ENCODE results near the gene MYO3B.
"Not testable (repeated sequence)": the region's sequence is repeated elsewhere in the genome, so short reads cannot be mapped to it uniquely, and the experiment has no call there.

Gene MYO3B

DNA sequence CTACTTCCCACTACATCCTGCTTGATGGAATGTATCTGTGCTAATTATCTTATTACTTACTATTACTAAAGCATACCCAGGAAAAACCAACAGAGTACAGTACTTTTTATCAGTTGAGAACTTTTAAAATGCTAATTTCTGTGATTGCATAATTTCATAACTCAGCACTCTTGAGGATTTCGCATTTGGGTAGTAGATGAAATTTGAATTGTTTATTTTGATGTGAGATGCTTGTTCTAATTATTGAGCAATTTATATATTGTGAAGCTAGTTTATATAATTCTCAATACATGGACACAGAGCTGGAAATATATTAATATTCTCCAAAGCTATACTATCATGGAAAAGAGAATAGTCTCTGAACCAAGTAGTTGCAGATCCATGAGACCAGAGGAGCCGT is 432.7 kb downstream of the MYO3B start:
- DNase-seq (ENCODE audit: low read depth in 3 of 3): no peak

DNA sequence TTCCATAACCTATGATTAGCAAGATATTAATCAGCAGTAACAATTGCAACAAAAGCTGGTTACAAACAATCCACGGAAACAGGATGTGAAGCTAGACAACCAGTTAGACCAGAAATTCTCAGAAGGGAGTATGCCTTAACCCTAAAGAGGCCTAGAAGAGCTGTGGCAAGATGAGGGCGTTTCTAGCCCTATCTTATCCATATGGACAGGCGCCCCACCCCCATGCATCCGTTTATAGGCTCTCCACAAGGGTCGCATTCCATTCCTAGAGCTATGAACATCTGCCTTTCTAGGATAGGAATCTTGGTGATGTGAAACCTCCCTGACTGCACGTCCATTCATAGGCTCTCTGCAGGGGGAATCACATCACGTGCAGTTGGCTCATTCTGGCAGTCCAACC is 441.0 kb downstream of the MYO3B start:
- not testable (repeated sequence) for DNase-seq (ENCODE audit: low read depth in 3 of 3)

DNA sequence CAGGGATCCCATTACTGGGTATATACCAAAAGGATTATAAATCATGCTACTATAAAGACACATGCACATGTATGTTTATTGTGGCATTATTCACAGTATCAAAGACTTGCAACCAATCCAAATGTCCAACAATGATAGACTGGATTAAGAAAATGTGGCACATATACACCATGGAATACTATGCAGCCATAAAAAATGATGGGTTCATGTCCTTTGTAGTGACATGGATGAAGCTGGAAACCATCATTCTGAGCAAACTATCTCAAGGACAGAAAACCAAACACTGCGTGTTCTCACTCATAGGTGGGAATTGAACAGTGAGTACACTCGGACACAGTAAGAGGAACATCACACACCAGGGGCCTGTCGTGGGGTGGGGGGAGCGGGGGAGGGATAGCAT is 457.1 kb downstream of the MYO3B start:
- not testable (repeated sequence) for DNase-seq (ENCODE audit: low read depth in 3 of 3)

DNA sequence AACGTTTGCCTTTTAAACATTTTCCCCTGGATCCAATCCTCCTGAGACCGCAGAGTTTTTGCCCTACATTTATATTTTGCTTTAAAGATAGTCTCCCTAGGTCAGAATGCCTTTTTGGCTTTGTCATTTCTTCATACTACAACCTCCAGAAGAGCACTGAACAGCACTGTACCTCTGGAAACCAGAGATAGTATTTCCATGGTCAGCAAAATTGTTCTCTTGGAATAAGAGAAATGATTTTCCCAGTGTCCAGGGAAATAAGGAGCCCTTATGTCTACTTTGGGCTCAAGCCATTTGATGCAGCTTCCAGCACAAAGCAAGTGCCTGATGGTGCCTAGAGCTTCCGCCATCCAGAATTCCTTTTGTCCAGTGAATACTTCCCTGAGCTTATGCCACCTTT is 461.7 kb downstream of the MYO3B start:
- DNase-seq (ENCODE audit: low read depth in 3 of 3): no peak

DNA sequence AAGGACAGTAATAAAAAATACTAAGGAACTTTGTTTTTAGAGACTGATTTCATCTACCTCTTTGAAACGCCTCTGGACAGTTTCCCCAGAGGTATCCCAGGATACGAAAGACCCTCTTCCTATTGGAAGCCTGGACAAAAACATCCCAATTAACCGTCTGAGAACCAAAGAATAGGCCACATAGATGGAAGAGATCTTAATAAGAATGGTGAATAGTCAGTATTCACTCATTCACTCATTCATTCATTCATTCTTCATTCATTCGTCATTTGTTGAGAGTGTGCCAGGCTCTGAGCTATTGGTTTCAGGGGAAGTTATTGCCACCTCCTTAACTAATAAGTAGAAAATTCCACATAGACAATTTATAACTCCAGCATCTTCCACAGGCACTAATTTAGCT is 464.0 kb downstream of the MYO3B start:
- DNase-seq (ENCODE audit: low read depth in 3 of 3): no peak

DNA sequence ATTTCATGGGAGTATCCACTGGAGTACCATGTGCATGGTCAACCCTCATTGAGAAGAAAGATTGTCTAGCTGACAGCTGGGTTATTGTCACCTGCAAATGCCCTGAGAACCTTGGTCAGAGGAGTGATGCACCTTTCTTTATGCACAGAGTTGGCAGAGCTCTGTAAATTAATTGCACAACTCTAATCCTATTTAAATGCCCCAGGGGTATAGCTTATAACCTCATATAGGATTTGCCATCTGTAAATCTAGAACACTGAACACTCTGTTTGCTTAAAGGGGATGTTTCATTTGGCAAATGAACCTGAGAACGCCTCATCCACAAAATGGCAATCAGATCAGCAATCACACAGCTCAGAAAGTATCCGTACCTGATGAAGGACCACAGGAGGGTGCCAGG is 465.4 kb downstream of the MYO3B start:
- DNase-seq (ENCODE audit: low read depth in 3 of 3): no peak

DNA sequence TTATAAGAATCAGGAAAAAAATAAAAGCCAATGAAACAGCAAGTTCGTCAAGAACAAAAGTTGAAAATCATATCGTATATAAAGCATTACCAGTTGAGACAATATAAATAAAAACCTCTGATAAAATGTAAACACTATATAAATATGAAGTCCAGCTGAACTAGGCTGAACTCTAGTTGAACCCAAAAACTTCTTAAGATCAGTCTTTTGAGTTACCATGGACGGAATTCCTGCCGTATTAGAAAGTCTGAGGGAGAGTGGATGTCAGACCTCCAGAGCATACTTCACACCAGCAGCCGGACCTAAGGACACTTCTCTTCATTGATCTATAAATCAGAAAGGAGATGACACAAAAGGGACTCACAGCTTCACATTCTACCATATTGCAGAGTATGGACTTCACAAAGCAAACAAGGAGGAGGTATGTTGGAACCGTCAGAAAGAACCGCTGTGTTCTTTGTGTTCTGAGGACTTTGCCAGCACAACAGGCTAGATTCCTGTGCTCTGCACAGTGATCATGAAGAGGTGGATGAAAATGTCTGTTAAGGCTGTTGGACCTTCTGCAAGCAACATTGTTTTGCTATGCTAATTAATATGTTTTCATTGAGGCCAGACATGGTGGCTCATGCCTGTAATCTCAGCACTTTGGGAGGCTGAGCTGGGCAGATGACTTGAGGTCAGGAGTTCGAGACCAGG is 469.9 kb downstream of the MYO3B start:
- DNase-seq (ENCODE audit: low read depth in 3 of 3): no peak

DNA sequence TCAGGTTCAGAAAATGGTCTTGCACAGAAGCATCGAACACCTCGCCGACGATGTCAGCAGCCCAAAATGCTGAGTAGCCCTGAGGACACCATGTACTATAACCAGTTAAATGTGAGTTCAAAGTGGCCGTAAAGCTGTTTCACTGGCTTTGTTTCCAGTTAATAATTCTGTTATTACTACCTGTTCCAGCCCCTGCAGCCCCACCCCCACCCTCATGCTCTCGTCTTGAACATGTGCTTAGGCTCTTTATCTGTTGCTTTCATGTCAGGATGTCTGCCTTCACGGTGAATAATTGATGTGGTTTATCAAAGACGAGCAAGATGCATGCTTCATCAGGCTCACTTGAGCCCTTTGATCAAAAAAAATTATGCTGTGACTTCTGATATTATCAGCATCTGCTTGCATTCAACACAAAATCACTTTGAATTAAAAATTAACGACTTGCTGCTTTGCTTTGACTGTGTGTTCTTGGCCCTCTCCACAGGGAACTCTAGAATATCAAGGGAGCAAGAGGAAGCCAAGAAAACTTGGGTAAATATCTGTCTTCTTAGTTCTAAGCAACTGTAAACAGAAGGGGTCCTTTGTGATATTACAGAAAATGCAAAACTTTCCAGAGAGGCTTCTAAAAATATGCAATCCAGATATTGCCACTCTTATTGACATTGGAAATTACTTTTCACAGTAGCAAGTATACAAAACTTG is 473.8 kb downstream of the MYO3B start:
- DNase-seq (ENCODE audit: low read depth in 3 of 3): no peak

DNA sequence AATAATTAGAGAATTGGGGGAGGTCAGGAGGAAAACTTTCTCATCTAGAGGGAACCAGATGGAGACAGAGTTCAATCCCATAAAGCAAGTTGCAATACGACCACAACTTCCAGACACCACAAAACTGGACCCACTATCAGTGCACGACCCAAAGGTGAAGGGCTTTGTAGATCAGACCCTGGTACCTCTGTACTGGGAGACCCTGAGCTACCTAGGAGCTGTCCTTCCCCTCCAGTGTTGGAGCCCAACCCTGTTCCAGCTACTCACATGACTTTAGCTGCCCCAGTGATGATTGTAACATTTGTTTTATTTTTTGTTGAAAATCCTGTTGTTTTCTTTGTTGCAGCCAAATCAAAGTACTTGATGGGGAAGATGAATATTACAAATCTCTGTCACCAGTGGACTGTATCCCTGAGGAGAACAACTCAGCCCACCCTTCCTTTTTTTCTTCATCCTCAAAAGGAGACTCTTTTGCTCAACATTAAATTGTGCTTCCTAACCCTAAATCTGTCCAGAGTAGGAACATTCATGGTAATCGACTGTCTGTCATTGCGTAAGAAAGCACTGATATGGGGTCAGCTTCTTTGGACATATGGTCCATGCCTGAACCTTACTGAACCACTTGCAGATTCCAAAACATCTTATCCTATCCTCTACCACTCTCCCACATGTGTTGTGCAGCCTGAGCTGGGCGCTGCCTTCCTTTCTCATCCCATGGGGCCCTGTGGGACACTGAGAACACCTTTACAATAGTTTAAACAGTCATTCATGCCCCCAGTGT is 474.9 kb downstream of the MYO3B start:
- no peak for DNase-seq (ENCODE audit: low read depth in 3 of 3)

DNA sequence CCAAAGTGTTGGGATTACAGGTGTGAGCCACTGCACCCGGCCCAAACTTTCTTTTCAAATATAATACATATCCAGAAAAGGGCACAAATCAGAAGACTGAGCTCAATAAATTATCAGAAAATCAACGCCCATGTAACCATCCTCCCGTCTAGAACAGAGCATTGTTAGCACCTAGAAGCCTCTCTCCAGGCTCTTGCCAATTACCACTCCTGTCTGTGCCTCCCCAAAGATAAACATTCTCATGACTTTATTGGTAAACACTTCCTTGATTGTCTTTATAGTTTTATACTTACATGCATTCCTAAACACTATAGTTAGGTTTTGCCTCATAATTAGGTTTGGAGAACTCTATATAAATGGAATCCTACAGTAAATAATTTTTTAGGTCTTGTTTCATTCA is 478.7 kb downstream of the MYO3B start:
- DNase-seq (ENCODE audit: low read depth in 3 of 3): no peak

DNA sequence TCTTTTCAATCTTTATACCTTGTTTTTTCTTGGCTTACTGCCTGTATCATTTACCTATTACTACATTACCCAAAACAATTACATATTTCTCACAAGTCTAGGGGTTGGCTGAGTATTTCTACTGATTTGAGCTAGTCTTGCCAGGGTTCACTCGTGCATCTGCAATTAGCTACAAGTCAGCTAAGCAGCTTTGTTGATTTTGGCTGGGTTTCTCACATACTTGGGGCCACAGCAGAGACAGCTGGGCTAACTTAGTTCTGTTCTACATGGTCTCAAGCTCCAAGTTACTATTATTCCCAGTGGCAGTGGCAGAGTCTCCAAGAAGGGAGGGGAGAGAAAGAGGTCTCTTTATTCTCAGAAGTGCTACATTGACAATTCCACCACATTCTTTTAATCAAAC is 482.5 kb downstream of the MYO3B start:
- DNase-seq (ENCODE audit: low read depth in 3 of 3): no peak

DNA sequence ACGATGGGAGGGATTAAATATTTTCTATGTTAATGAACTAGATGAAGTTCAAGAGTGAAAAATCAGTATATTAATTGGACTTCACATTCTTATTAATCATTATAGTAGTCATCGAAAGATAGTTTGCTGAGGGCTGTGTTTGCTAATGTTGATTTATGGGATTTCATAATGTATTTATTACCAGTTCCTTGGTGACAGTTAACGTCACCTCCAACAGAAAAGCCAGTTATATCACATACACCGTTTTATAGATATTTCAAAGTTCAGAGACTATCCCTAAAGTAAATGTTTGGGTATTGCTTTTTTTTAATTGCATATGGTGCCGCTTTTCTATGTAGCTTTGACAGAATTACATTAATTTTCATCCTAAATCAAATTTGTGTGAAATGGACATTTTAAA is 487.8 kb downstream of the MYO3B start:
- DNase-seq (ENCODE audit: low read depth in 3 of 3): no peak

DNA sequence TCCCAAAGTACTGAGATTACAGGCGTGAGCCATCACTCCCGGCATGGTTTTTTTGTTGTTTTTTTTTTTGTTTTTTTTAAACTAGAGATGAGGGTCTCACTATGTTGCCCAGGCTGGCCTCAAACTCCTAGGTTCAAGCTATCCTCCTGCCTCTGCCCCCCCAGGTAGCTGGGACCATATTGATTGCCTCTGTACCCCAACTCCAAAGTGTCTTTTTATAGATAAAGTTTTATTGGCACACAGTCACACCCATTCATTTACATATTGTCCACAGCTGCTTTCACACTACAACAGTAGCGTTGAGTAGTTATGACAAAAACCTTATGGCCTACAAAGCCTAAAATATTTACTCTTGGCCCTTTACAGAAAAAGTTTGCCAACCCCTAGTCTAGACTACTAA is 492.0 kb downstream of the MYO3B start:
- no peak for DNase-seq (ENCODE audit: low read depth in 3 of 3)

DNA sequence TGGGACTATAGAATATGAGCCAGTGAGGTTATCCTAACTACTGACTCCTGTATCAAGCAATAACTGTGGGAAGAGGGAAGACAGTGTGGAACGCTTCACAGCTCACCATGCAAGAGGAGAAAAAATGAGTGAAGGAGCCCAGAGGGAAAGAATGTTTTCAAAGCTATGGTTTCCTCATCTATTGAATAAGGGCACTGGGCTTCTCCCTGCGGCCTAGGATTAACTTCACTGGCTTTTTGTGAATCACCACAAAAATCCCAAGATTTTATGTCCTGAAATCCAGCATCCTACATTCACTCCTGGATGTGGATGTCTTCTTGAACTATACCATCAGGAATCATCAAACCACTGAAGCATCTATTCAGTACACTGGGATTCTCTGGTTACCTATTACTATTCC is 492.7 kb downstream of the MYO3B start:
- DNase-seq (ENCODE audit: low read depth in 3 of 3): no peak

DNA sequence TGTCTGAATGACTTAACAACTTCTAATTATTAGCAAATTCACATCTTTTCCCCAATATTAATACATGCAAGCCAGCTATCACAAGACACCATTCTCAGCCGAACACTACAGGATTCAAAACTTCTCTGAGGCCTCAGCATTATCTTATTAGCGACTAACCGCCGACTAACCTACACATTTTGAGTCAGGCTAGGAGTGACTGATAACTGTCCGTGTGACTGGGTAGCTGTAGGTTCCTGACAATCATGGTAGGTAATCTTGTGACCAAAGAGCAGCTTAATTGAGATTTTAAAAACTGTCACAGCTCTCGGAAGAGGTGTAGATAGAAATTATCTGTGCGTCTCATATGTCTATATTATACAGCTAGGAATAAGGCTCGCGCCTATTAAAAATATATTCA is 493.1 kb downstream of the MYO3B start:
- no peak for DNase-seq (ENCODE audit: low read depth in 3 of 3)

DNA sequence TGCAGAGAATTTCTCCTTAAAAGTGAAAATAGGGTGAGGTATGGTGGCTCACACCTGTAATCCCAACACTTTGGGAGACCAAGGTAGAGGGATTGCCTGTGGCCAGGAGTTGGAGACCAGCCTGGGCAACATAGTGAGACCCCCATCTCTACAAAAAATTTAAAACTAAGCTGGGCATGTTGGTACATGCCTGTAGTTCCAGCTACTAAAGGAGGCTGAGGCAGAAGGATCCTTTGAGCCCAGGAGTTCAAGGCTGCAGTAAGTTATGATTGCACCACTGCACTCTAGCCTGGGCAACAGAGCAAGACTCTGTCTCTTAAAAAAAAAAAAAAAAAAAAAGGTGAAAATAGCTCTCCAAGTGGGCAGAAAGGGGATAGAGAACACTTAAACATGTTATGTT is 496.3 kb downstream of the MYO3B start:
- DNase-seq (ENCODE audit: low read depth in 3 of 3): not testable (repeated sequence)

DNA sequence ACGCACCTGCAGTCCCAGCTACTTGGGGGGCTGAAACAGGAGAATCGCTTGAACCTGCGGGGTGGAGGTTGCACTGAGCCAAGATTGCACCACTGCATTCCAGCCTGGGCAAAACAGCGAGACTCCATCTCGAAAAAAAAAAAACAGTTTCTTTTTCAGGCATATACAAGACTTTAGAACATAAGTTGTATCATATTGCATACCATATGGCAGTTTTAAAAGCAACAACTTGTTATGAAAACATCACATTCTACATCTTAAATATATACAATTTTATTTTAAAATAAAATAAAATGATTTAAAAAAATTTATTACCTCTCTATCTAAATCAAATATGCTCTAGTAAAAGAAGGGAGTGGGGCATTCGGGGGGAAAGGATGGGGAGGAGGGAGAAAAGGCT is 497.8 kb downstream of the MYO3B start:
- DNase-seq (ENCODE audit: low read depth in 3 of 3): no peak

DNA sequence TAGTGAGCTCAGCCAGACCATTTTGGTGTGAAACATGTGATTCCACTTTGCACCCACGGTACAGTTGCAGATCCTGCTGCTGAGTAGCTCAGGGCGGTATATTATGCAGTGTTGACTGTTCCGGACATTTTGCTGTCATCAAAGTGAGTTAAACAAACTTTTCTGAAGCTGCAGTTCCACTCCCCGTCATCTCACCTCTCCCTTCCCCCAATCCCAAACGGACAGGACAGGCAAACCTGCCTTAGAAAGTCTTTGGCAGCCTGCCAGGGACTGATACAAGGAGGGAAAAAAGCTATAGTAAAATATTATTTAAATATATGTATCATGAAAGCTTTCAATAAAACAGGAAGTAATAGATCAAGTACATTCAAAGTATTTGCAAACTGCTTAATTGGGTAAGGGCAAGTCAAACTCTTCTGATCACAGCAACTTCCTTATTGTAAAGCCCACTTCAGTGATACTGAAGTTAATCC is 501.7 kb downstream of the MYO3B start:
- no peak for DNase-seq (ENCODE audit: low read depth in 3 of 3)

DNA sequence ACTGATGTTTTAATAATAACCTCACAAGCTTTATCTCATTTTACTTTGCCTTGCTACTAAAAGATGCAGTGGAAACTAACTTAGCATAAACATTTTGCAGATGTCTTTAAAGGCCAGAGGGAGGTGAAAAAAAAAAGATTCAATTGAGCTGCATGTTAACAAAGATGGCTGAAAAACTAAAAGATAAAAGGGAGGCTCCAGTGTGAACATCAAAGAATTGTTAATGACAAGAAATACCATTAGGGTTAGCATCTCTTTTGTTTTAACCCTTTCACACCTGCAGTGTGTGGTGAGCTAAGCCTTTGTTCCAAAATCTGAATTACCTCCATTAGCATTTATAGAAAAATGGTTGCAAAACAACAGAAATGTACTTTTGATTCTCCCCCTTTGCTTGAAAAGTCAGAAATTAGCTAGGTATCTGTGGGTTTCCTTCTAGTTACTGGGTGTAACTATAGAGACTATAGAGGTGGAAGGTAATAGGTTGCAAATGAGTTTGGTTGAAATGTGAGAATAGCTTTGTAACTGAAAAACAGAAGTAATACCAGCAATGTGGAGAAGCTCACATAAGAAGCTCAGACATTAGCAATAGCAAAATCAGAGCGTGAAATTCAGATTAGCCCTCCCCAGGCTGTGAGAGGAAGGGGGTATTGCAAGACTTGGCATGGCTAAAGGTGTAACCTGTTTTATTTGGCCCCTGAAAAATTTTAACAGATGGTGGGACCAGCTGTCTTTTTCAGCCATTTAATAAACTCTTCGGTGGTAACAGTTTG is 502.4 kb downstream of the MYO3B start:
- DNase-seq (ENCODE audit: low read depth in 3 of 3): no peak

DNA sequence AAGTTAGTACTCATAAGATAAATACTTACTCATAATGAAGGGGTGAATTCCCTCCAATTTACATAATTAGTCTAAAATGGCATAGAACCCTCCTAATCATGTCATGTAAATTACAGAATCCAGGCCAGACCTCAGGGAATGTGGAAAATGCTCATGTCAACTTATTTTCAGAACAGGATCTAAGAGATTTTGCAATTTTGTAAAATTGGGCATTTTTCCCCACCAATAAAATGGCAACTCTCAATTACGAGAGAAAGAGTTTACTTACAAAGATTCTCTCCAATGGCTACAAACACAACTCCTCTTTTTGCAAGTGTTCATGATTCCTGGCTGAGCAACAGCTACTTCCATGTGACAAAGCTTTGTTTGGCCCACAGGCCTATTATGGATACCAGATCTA is 503.4 kb downstream of the MYO3B start:
- no peak for DNase-seq (ENCODE audit: low read depth in 3 of 3)

DNA sequence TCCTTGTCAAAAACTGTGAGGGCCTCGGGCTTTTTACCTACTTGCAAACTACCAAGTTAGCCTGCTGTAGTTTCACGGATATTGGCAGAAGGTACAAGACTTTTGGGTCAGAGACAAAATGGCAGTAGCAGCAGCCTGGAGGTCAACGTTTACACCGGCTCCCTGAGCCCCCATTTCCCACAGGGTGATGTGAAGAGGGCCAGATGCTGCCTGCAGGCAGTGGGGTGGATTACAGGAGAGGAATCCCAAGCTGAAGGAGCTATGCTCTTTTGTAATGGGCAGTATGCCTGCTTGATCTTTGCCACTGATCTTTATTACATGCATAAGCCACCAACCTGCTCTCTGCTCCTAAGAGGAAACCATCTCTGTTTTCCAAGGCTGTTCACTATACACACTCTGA is 507.6 kb downstream of the MYO3B start:
- no peak for DNase-seq (ENCODE audit: low read depth in 3 of 3)

DNA sequence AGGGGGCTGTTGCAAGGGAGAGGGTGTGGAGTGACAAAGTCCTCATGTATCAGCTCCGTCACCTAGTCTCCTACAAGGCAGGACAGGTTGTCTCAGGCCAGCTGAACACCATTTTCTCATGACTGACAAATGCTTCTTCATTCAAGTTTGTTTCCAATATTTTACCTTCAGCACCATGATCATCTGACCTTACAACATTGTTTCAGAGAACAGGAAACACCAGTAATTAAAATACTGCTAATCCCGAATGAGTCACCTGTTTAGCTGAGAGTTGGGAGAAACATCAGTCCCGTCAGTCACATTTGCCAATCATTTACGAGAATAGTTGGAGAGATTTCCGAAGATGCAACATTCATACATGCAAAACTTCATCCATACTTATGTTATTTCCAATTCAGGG is 511.5 kb downstream of the MYO3B start:
- DNase-seq (ENCODE audit: low read depth in 3 of 3): no peak
